PC-9 (cell line): ENCODE measurements around the gene IL1RN.

Experiments
- EZH2 ChIP-seq: fragments of 200-600 bp; sonication (generic); IDR thresholded peaks from 2 replicates; pipeline ENCODE4 v1.8.0; 2017; ENCODE audit warnings: antibody characterized with exemption, low read depth
- TF ChIP-seq, protein P1 (sequence below): fragments of 200-600 bp; sonication (generic); conservative IDR thresholded peaks from 2 replicates; pipeline ENCODE4 v1.6.1; 2017; ENCODE audit warnings: mixed run types, antibody characterized with exemption, mild to moderate bottlenecking, moderate library complexity

- TF ChIP-seq, protein P1, sequence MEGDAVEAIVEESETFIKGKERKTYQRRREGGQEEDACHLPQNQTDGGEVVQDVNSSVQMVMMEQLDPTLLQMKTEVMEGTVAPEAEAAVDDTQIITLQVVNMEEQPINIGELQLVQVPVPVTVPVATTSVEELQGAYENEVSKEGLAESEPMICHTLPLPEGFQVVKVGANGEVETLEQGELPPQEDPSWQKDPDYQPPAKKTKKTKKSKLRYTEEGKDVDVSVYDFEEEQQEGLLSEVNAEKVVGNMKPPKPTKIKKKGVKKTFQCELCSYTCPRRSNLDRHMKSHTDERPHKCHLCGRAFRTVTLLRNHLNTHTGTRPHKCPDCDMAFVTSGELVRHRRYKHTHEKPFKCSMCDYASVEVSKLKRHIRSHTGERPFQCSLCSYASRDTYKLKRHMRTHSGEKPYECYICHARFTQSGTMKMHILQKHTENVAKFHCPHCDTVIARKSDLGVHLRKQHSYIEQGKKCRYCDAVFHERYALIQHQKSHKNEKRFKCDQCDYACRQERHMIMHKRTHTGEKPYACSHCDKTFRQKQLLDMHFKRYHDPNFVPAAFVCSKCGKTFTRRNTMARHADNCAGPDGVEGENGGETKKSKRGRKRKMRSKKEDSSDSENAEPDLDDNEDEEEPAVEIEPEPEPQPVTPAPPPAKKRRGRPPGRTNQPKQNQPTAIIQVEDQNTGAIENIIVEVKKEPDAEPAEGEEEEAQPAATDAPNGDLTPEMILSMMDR, result no peak
- no peak for TF ChIP-seq EZH2
These were observed 22.3 kb downstream of the IL1RN start for GRCh38 chr2:113149553-113150257.
